Left ventricle myocardium inferior (tissue), 1 donor: ENCODE measurements around the gene CCDC28A. TPM values are rescaled to one million over a fixed set of nuclear protein-coding genes. Genes with fewer than 3 reads are reported as not detected.

ENCODE experiments used
- DNase-seq: peaks from one replicate; pipeline ENCODE4 v3.0.0-alpha.2; 2020
- H3K27ac ChIP-seq: fragments of 200-600 bp; replicated peaks from 2 replicates; pipeline ENCODE4 v1.8.0; 2021
- H3K27me3 ChIP-seq: fragments of 200-600 bp; 2 replicates; pipeline ENCODE4 v1.8.0; 2021; ENCODE audit warnings: low read depth
- H3K36me3 ChIP-seq: fragments of 200-600 bp; 2 replicates; pipeline ENCODE4 v1.8.0; 2021
- H3K4me1 ChIP-seq: fragments of 200-600 bp; 2 replicates; pipeline ENCODE4 v1.8.0; 2021
- H3K4me3 ChIP-seq: fragments of 200-600 bp; 2 replicates; pipeline ENCODE4 v1.8.0; 2021; ENCODE audit warnings: mild to moderate bottlenecking, moderate library complexity
- H3K9me3 ChIP-seq: fragments of 200-600 bp; replicated peaks from 2 replicates; pipeline ENCODE4 v1.8.0; 2021
- CTCF ChIP-seq: fragments of 200-600 bp; IDR thresholded peaks from 2 replicates; pipeline ENCODE4 v1.8.0; 2021; ENCODE audit warnings: antibody characterized with exemption, mild to moderate bottlenecking, borderline replicate concordance
- intact Hi-C: fragments of 100-400 bp; cut with micrococcal nuclease; formaldehyde crosslinking; loops from one replicate; pipeline ENCODE4 v1.11.0; 2022
- total RNA-seq: library from RNA; stranded (reverse); fragmentation: NEBNext Ultra II Directional; extraction: Animal tissue kit (Norgen Biotek cat#: 25700); gene quantifications from one replicate; pipeline ENCODE4 v1.2.1, GENCODE V29; 2021
- donor health status: DM: no; HTN: yes; CAD: no; lungs with severe emphysema.

CCDC28A gene
- total RNA-seq, 1 donor from 2014 or later, result 9.0 TPM

GRCh38 chr6:138821519-138821918 is 48.0 kb downstream of the CCDC28A start:
- H3K4me1 ChIP-seq, result peaks cover 18% of the 10 kb centered on the region
- no peaks in the 10 kb centered on the region for H3K27me3 ChIP-seq
- H3K36me3 ChIP-seq, result peaks cover 7% of the 10 kb centered on the region
- no peak for TF ChIP-seq CTCF
- DNase-seq, result no peak
- H3K9me3 ChIP-seq, result no peaks in the 10 kb centered on the region
- H3K27ac ChIP-seq, result no peak overlapping the region
- intact Hi-C loops, result no loop called here
- no peak overlapping the region for H3K4me3 ChIP-seq

- peak overlapping the region; percentile 27 for H3K27ac ChIP-seq
- intact Hi-C loops, result no loop called here
Observed at GRCh38 chr6:138824482-138825144, 51.0 kb downstream of the CCDC28A start.

GRCh38 chr6:138830248-138830647 is 56.7 kb downstream of the CCDC28A start:
- Histone ChIP-seq H3K9me3 (peaks cover 5% of the 10 kb centered on the region), H3K4me3 (peak overlapping the region; percentile 57), H3K27me3 (no peaks in the 10 kb centered on the region), H3K27ac (peak overlapping the region; percentile 24), H3K36me3 (no peaks in the 10 kb centered on the region), H3K4me1 (peaks cover 11% of the 10 kb centered on the region)
- TF ChIP-seq CTCF, result no peak
- intact Hi-C loops, result loop anchor here (10.0 kb wide), 1 partner anchor 535 kb away; no protein-coding TSS in a partner anchor
- no peak for DNase-seq

More at GRCh38 chr6:138824482-138825144, 51.0 kb downstream of the CCDC28A start:
- H3K27me3 ChIP-seq, result no peaks in the 10 kb centered on the region
- no peaks in the 10 kb centered on the region for H3K9me3 ChIP-seq
- peaks cover 7% of the 10 kb centered on the region for H3K36me3 ChIP-seq
- no peak overlapping the region for H3K4me3 ChIP-seq
- H3K4me1 ChIP-seq, result peaks cover 5% of the 10 kb centered on the region
- no peak for DNase-seq
- no peak for TF ChIP-seq CTCF

GRCh38 chr6:138832182-138832581 is 58.6 kb downstream of the CCDC28A start:
- no peak for TF ChIP-seq CTCF
- DNase-seq, result no peak
- H3K9me3 ChIP-seq, result peaks cover 5% of the 10 kb centered on the region
- H3K27ac ChIP-seq, result peak overlapping the region; percentile 91
- no peaks in the 10 kb centered on the region for H3K27me3 ChIP-seq
- H3K4me3 ChIP-seq, result peak overlapping the region; percentile 57
- peaks cover 17% of the 10 kb centered on the region for H3K4me1 ChIP-seq
- intact Hi-C loops, result loop anchor here (10.0 kb wide), 1 partner anchor 533 kb away; no protein-coding TSS in a partner anchor
- no peaks in the 10 kb centered on the region for H3K36me3 ChIP-seq

- TF ChIP-seq CTCF, result no peak
- intact Hi-C loops, result loop anchor here (10.0 kb wide), 1 partner anchor 531 kb away; no protein-coding TSS in a partner anchor
- Histone ChIP-seq H3K4me3 (peak overlapping the region; percentile 57), H3K27me3 (no peaks in the 10 kb centered on the region), H3K36me3 (no peaks in the 10 kb centered on the region), H3K4me1 (peaks cover 17% of the 10 kb centered on the region), H3K27ac (peak overlapping the region; percentile 91), H3K9me3 (peaks cover 5% of the 10 kb centered on the region)
- peak; percentile 68 for DNase-seq
Observed at GRCh38 chr6:138833816-138834539, 60.4 kb downstream of the CCDC28A start.
